ENCODE measurements around the gene MAMDC2. TPM values are rescaled to one million over a fixed set of nuclear protein-coding genes. Genes with fewer than 3 reads are reported as not detected.

The MAMDC2 gene
- total RNA-seq, 6 experiments from 2014 or later: 0.22 to 1.6 (median 0.37) TPM; not detected in 1

- Histone ChIP-seq H3K36me3 (peaks cover 0 to 31% (median 11%) of the 10 kb centered on the region in 4 donors), H3K4me1 (peaks cover 0 to 21% (median 5%) of the 10 kb centered on the region in 4 donors), H3K27ac (no peak overlapping the region), H3K27me3 (no peaks in the 10 kb centered on the region), H3K9me3 (no peaks in the 10 kb centered on the region), H3K4me3 (no peak overlapping the region)
- WGBS (ENCODE audit: insufficient coverage, low coverage, low lambda C conversion rate, missing lambda C conversion rate): 78% methylated on average over 2 of the region's 2 CpGs
- no peak for TF ChIP-seq POLR2A (IDR thresholded peaks at IDR 0.05)
- no peak for TF ChIP-seq CTCF (IDR thresholded peaks at IDR 0.05)
- ATAC-seq (no peak), DNase-seq (no peak)
- intact Hi-C loops (cut with DNase I): no loop called here
Measured at GRCh38 chr9:70262366-70262765, 218.7 kb downstream of the MAMDC2 start.

GRCh38 chr9:70262948-70263347 lies 219.3 kb downstream of the MAMDC2 start:
- Histone ChIP-seq H3K27ac (no peak overlapping the region), H3K4me3 (no peak overlapping the region), H3K27me3 (no peaks in the 10 kb centered on the region), H3K4me1 (peaks cover 0 to 15% (median 5%) of the 10 kb centered on the region in 4 donors), H3K9me3 (no peaks in the 10 kb centered on the region), H3K36me3 (peaks cover 0 to 37% (median 11%) of the 10 kb centered on the region in 4 donors)
- TF ChIP-seq CTCF (IDR thresholded peaks at IDR 0.05) (no peak), POLR2A (IDR thresholded peaks at IDR 0.05) (no peak)
- intact Hi-C loops (cut with DNase I): no loop called here
- ATAC-seq (no peak), DNase-seq (no peak)
- WGBS (ENCODE audit: insufficient coverage, low coverage, low lambda C conversion rate, missing lambda C conversion rate): 58% methylated on average over 6 of the region's 6 CpGs

- peaks cover 0 to 40% (median 11%) of the 10 kb centered on the region in 4 donors for H3K36me3 ChIP-seq
- no peak overlapping the region for H3K4me3 ChIP-seq
- no peak for TF ChIP-seq CTCF (IDR thresholded peaks at IDR 0.05)
- TF ChIP-seq POLR2A (IDR thresholded peaks at IDR 0.05): no peak
- intact Hi-C loops (cut with DNase I): no loop called here
- DNase-seq (no peak), ATAC-seq (no peak)
- no peaks in the 10 kb centered on the region for H3K9me3 ChIP-seq
- peaks cover 0 to 14% (median 5%) of the 10 kb centered on the region in 4 donors for H3K4me1 ChIP-seq
- H3K27me3 ChIP-seq: no peaks in the 10 kb centered on the region
- 64% methylated on average over 1 of the region's 1 CpG for WGBS (ENCODE audit: insufficient coverage, low coverage, low lambda C conversion rate, missing lambda C conversion rate)
- H3K27ac ChIP-seq: no peak overlapping the region
Measured at GRCh38 chr9:70263421-70263820, 219.8 kb downstream of the MAMDC2 start.

Small RNA genes lying within 50 kb of the gene (small RNA-seq; reads per million reads assigned to genes)
- 2.1 to 2.5 reads per million in 2 experiments for gene RNU2-5P

Other genes starting within 250 kb of the MAMDC2 start
- gene CFAP95, start 223.0 kb upstream of the MAMDC2 start, total RNA-seq: not detected
- gene SMC5, start 215.1 kb downstream of the MAMDC2 start, total RNA-seq: 10 to 100 TPM; 10.6 to 13.9 (median 13.0) TPM